Calu3 (cell line): ENCODE data around the gene MUSTN1. TPM values are rescaled to one million over a fixed set of nuclear protein-coding genes. Genes with fewer than 3 reads are reported as not detected.

ENCODE experiments used
- BruUV-seq: library from RNA; stranded (reverse); fragments of 400-500 nt; replicated peaks from 2 replicates; lab custom pipeline; 2021; lab: Mats Ljungman, UMichigan
- CTCF ChIA-PET: fragments of 300-600 bp; sonication (Branson Sonifier 250); formaldehyde crosslinking; loops from one replicate; lab custom pipeline; 2022; ENCODE audit warnings: antibody characterized with exemption; lab: Charles Lee
- DNase-seq: peaks from one replicate; pipeline ENCODE4 v3.0.0; 2022
- H3K27ac Mint-ChIP-seq: one replicate; pipeline ENCODE4 v1.8.0; 2022; ENCODE audit warnings: mixed read lengths; ENCODE audit not compliant: unreplicated experiment
- H3K27me3 Mint-ChIP-seq: one replicate; pipeline ENCODE4 v1.8.0; 2022; ENCODE audit warnings: mixed read lengths; ENCODE audit not compliant: unreplicated experiment
- H3K36me3 Mint-ChIP-seq: one replicate; pipeline ENCODE4 v1.8.0; 2022; ENCODE audit warnings: mild to moderate bottlenecking, moderate library complexity, mixed read lengths; ENCODE audit not compliant: insufficient read depth, unreplicated experiment
- H3K4me1 Mint-ChIP-seq: one replicate; pipeline ENCODE4 v1.8.0; 2022; ENCODE audit warnings: mild to moderate bottlenecking, low read depth, mixed read lengths; ENCODE audit not compliant: unreplicated experiment
- H3K4me3 Mint-ChIP-seq: one replicate; pipeline ENCODE4 v1.8.0; 2022; ENCODE audit warnings: mild to moderate bottlenecking, low read depth, moderate library complexity, mixed read lengths; ENCODE audit not compliant: unreplicated experiment
- H3K9me3 Mint-ChIP-seq: one replicate; pipeline ENCODE4 v1.8.0; 2022; ENCODE audit warnings: low read depth, mixed read lengths; ENCODE audit not compliant: unreplicated experiment
- intact Hi-C: fragments of 100-400 bp; cut with micrococcal nuclease; formaldehyde crosslinking; loops from one replicate; pipeline ENCODE4 v1.10.0; 2022; ENCODE audit not compliant: unreplicated experiment
- total RNA-seq: library from RNA; stranded (reverse); gene quantifications from 2 replicates; pipeline ENCODE4 v1.2.3, GENCODE V29; 2022
- TF ChIP-seq, protein P1 (sequence below): fragments of 200-600 bp; IDR thresholded peaks from one replicate; pipeline ENCODE4 v1.8.0; 2022; ENCODE audit warnings: antibody characterized with exemption; ENCODE audit not compliant: unreplicated experiment

MUSTN1 gene
- total RNA-seq, 1 experiment from 2014 or later: 0.66 TPM

DNA sequence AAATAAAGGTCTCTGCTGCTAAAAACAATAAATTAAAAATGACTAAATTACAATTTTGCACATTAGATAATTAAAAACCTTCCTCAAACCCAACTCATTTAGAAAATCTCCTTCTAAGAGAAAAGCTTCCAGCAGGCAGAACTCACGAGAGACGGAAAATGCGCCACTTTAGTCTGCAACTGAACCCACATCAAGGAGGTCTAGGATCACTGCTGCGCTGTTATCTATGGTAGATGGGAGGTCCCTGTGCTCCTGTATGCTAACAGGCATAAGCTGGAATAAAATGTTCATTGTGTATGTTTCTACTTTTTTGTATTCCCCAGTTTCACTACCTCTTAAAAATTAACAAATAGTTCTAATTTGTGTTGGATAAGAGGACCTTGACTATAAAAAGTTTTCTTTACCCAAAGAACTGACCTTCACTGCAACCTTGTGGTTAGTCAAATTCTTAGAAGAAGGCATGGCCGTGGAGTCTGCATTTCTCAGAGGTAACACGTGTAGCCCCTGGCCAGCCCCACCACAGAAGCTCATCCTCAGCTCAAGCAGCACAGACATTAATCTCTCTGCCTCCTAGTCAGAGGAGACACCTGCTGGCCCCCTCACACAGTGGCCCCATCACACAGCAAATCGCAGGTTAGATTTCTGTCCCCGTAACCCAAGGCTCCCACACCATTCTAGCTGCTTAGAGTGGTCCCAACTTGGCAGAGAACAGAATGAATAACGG, 40.2 kb upstream of the MUSTN1 start:
- peaks cover 6% of the 10 kb centered on the region for H3K36me3 Mint-ChIP-seq
- TF ChIP-seq, protein P1, sequence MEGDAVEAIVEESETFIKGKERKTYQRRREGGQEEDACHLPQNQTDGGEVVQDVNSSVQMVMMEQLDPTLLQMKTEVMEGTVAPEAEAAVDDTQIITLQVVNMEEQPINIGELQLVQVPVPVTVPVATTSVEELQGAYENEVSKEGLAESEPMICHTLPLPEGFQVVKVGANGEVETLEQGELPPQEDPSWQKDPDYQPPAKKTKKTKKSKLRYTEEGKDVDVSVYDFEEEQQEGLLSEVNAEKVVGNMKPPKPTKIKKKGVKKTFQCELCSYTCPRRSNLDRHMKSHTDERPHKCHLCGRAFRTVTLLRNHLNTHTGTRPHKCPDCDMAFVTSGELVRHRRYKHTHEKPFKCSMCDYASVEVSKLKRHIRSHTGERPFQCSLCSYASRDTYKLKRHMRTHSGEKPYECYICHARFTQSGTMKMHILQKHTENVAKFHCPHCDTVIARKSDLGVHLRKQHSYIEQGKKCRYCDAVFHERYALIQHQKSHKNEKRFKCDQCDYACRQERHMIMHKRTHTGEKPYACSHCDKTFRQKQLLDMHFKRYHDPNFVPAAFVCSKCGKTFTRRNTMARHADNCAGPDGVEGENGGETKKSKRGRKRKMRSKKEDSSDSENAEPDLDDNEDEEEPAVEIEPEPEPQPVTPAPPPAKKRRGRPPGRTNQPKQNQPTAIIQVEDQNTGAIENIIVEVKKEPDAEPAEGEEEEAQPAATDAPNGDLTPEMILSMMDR: no peak
- CTCF ChIA-PET: no interaction called here
- intact Hi-C loops: no loop called here
- H3K9me3 Mint-ChIP-seq: no peaks in the 10 kb centered on the region
- DNase-seq: no peak
- no peaks in the 10 kb centered on the region for H3K4me1 Mint-ChIP-seq
- BruUV-seq: no TSS peak
- H3K27ac Mint-ChIP-seq: no peak overlapping the region
- no peaks in the 10 kb centered on the region for H3K27me3 Mint-ChIP-seq
- no peak overlapping the region for H3K4me3 Mint-ChIP-seq

- no peaks in the 10 kb centered on the region for H3K27me3 Mint-ChIP-seq
- CTCF ChIA-PET: no interaction called here
- intact Hi-C loops: no loop called here
- H3K36me3 Mint-ChIP-seq: peaks cover 6% of the 10 kb centered on the region
- no peaks in the 10 kb centered on the region for H3K9me3 Mint-ChIP-seq
- H3K4me1 Mint-ChIP-seq: no peaks in the 10 kb centered on the region
- no peak for DNase-seq
- no peak overlapping the region for H3K27ac Mint-ChIP-seq
- no TSS peak for BruUV-seq
- no peak overlapping the region for H3K4me3 Mint-ChIP-seq
- TF ChIP-seq, protein P1: no peak
Observed at GRCh38 chr3:52874160-52874701, 39.4 kb upstream of the MUSTN1 start.

GRCh38 chr3:52873433-52874159, 38.8 kb upstream of the MUSTN1 start:
- intact Hi-C loops: no loop called here
- H3K4me3 Mint-ChIP-seq: no peak overlapping the region
- H3K9me3 Mint-ChIP-seq: no peaks in the 10 kb centered on the region
- BruUV-seq: no TSS peak
- H3K27me3 Mint-ChIP-seq: no peaks in the 10 kb centered on the region
- no peak overlapping the region for H3K27ac Mint-ChIP-seq
- CTCF ChIA-PET: no interaction called here
- peaks cover 6% of the 10 kb centered on the region for H3K36me3 Mint-ChIP-seq
- no peaks in the 10 kb centered on the region for H3K4me1 Mint-ChIP-seq
- DNase-seq: no peak
- TF ChIP-seq, protein P1: no peak

DNA sequence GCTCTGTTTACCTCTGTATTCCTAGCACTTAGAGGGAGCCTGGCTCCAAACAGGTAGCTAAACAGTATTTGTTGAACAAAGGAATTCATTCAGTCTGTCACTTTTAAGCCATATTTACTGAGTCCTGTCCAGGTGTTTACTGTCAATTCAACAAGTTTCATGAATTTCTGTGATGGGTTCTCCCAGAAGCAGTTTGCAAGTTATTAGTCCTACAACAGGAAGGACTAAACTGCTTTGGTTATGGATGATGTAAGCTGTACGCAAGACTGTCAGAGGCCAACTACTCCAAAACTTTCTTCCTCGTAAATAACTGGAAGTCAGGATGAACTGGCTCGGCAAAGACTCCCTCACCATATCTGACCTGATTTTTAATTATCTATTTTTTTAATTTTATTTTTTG, 37.4 kb upstream of the MUSTN1 start:
- CTCF ChIA-PET: interaction anchor here (0.6 kb wide), 1 partner anchor 408 kb away, joined by 5 read pairs; no protein-coding TSS in a partner anchor
- Mint-ChIP-seq H3K4me1 (no peaks in the 10 kb centered on the region), H3K27ac (no peak overlapping the region), H3K4me3 (no peak overlapping the region), H3K36me3 (peaks cover 6% of the 10 kb centered on the region), H3K27me3 (no peaks in the 10 kb centered on the region), H3K9me3 (no peaks in the 10 kb centered on the region)
- no TSS peak for BruUV-seq
- intact Hi-C loops: no loop called here
- TF ChIP-seq, protein P1: no peak
- no peak for DNase-seq
